ENCODE results near the gene WFIKKN2. TPM values are rescaled to one million over a fixed set of nuclear protein-coding genes. Genes with fewer than 3 reads are reported as not detected.
A peak's percentile ranks its signal among the peaks of the same experiment; 100 is the strongest.

The WFIKKN2 gene
- polyA plus RNA-seq, 2 of the 4 experiments (the other 2 are of a cell fraction), result not detected

GRCh38 chr17:50844117-50844700 lies 8.8 kb downstream of the WFIKKN2 start:
- no peak for ATAC-seq
- FAIRE-seq, result no peak
- Histone ChIP-seq H3K9me3 (no peaks in the 10 kb centered on the region), H3K4me3 (no peak overlapping the region), H3K27ac (0 out of 6 replicates have a peak overlapping the region, but pooled peaks of 1 of the 2 experiments have one; percentile 25), H3K4me1 (peaks cover 13% of the 10 kb centered on the region), H3K4me2 (no peak overlapping the region)
- no peak for DNase-seq (ENCODE audit: low read depth in 1 of 2, low spot score in 1 of 2)
- ChIA-PET CTCF (interaction anchor here (0.6 to 31.4 kb wide), 18 partner anchors 9 to 365 kb away, joined by 3 to 1502 read pairs (median 4); partner anchors contain the start of genes SPATA20, TOB1 and WFIKKN2), POLR2A (interaction anchor here (0.7 kb wide), 1 partner anchor 106 kb away, joined by 4 read pairs; no protein-coding TSS in a partner anchor)
- TF ChIP-seq ELK1 (IDR thresholded peaks at IDR 0.05; ENCODE audit: low read depth, low read length), result no peak
- no peak for TF ChIP-seq HMGXB4 (CRISPR knock-in tag; IDR thresholded peaks at IDR 0.05; ENCODE audit: borderline replicate concordance)
- no peak for TF ChIP-seq KDM1A (IDR thresholded peaks at IDR 0.05; ENCODE audit: low read depth)
- no peak for TF ChIP-seq RNF2 (IDR thresholded peaks at IDR 0.05; ENCODE audit: borderline replicate concordance, low read depth)
- no peak for TF ChIP-seq POLR2A (IDR thresholded peaks at IDR 0.05; ENCODE audit: low read length)
- no peak for TF ChIP-seq PHF8 (IDR thresholded peaks at IDR 0.05; ENCODE audit: borderline replicate concordance, low read depth)
- no peak for TF ChIP-seq NFE2L2 (conservative IDR thresholded peaks at IDR 0.05; ENCODE audit: low read length)
- WGBS (ENCODE audit: missing lambda C conversion rate), result 80% methylated on average over 14 of the region's 14 CpGs

GRCh38 chr17:50845240-50846147 lies 10.1 kb downstream of the WFIKKN2 start:
- no peak for ATAC-seq
- WGBS (ENCODE audit: missing lambda C conversion rate), result 82% methylated on average over 12 of the region's 12 CpGs
- 0 out of 3 replicates have a peak overlapping the region, but pooled peaks have one; percentile 18 for H3K4me2 ChIP-seq
- TF ChIP-seq CHD4 (IDR thresholded peaks at IDR 0.05; ENCODE audit: borderline replicate concordance) (no peak), PBX3 (IDR thresholded peaks at IDR 0.05) (no peak), CHD2 (IDR thresholded peaks at IDR 0.05; ENCODE audit: low read length, partially characterized antibody) (no peak), MYC (IDR thresholded peaks at IDR 0.05; ENCODE audit: borderline replicate concordance, low read length) (no peak), KDM1A (IDR thresholded peaks at IDR 0.05; ENCODE audit: low read depth) (no peak), POLR2AphosphoS2 (conservative IDR thresholded peaks at IDR 0.05; ENCODE audit: low read length) (no peak), HOXA7 (CRISPR knock-in tag; IDR thresholded peaks at IDR 0.05) (no peak), CTCF (IDR thresholded peaks at IDR 0.05) (no peak), HES2 (IDR thresholded peaks at IDR 0.05) (no peak), HEYL (CRISPR knock-in tag; IDR thresholded peaks at IDR 0.05) (no peak), RARB (CRISPR knock-in tag; IDR thresholded peaks at IDR 0.05) (no peak)
- H3K4me1 ChIP-seq, result peaks cover 13% of the 10 kb centered on the region
- ChIA-PET CTCF (interaction anchor here (0.7 to 31.4 kb wide), 13 partner anchors 10 to 364 kb away, joined by 3 to 1502 read pairs (median 7); partner anchors contain the start of genes SPATA20, TOB1 and WFIKKN2), POLR2A (interaction anchor here (1.3 kb wide), 1 partner anchor 21 kb away, joined by 4 read pairs; the partner anchor contains the start of gene TOB1)
- no peaks in the 10 kb centered on the region for H3K9me3 ChIP-seq
- H3K4me3 ChIP-seq, result no peak overlapping the region
- peak overlapping the region; percentile 22 to 60; a peak in 4 of 6 replicates for H3K27ac ChIP-seq
- DNase-seq (ENCODE audit: low read depth in 1 of 2, low spot score in 1 of 2), result no peak
- no peak for FAIRE-seq

Data from A549 (cell line).